ENCODE data around the gene FAM151B. TPM values are rescaled to one million over a fixed set of nuclear protein-coding genes. Genes with fewer than 3 reads are reported as not detected.

FAM151B gene
- total RNA-seq = 0.35 and 2.5 TPM in 2 replicates

GRCh38 chr5:80487829-80488721 is at the start of gene FAM151B:
Gene FAM151B, plus strand, starts transcription at chr5:80488100. Its CDS starts 24 bp downstream, at chr5:80488124.

GRCh38 chr5:80569961-80570786 is 82.3 kb downstream of the FAM151B start, which contains the start of gene ANKRD34B:
Gene ANKRD34B, minus strand, starts transcription at chr5:80570280. Its CDS starts 10,261 bp downstream, at chr5:80560019.

Other genes starting within 250 kb of the FAM151B start
- 23.9 and 26.3 TPM in 2 replicates for gene SERINC5, start 232.1 kb upstream of the FAM151B start, total RNA-seq
- not detected in 2 replicates for gene SPZ1, start 168.1 kb upstream of the FAM151B start, total RNA-seq
- gene ZFYVE16, start 80.0 kb upstream of the FAM151B start, total RNA-seq = 10.2 and 11.9 TPM in 2 replicates
- gene ANKRD34B, start 82.2 kb downstream of the FAM151B start, total RNA-seq = not detected in 2 replicates
- 9.4 and 12.3 TPM in 2 replicates for gene MSH3, start 166.6 kb downstream of the FAM151B start, total RNA-seq
- gene DHFR, start 166.9 kb downstream of the FAM151B start, total RNA-seq = 29.9 and 36.0 TPM in 2 replicates

Measured in airway epithelial cell (primary cell).